Germinal center (tissue), 1 donor: ENCODE results near the gene EIF4E3.
A peak's percentile ranks its signal among the peaks of the same experiment; 100 is the strongest.

ENCODE experiments used
- DNase-seq: peaks from one replicate; pipeline ENCODE4 v3.0.0; 2012; ENCODE audit warnings: mixed read lengths, low spot score

Gene EIF4E3

DNA sequence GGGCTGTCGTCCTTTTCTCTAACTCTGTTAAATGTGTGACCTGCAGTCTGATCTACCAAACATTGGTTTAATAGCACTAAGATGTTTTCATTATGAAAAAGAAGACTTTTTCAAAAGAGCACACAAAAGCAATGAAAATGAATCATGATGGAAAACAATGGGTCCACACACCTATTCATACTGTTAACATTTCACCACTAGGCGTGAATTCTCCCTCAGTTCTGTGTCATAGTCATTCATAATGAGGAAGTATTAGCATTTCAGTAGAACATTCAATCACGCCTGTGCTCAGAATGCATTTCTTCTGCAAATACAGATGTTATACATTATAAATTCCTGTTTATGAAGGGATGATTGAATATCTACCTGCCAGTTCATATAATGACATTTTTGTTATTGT is 35.9 kb downstream of the EIF4E3 start:
- no peak for DNase-seq

DNA sequence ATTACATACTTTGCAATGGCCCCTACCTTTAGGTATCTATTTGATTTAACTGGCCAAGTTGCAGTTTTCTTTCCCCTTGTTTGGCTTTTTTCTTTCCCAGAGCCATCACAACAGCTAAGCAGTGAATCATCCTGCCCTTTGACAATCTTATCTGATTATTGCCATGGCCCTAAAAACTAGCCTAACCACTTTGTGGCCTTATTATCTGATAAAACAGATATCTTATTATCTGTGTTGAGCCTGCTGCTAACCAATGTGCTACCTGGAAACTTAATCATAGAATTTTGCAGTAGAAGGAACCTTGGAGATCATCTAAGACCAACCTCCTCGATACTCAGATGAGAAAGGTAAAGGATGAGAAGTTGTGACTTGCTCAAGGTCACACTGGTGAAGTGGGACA is 37.1 kb downstream of the EIF4E3 start:
- DNase-seq, result no peak

DNA sequence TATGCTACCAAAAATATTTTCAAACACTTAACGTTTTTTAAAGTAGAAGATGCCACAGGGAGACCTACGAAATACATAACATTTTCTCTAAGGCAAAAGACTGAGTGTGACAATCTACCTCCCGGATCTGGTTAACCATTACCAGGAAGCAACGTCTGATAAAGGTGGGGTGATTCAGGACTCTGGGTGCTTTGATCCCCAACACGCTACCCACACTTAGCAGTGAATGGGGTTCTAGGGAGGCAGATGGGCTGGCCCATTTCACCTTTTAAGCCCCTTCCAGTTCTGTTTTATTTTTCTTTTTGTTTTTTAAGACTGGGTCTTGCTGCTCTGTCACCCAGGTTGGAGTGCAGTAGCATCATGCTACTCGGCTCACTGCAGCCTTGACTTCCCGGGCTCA is 39.5 kb downstream of the EIF4E3 start:
- DNase-seq, result no peak

DNA sequence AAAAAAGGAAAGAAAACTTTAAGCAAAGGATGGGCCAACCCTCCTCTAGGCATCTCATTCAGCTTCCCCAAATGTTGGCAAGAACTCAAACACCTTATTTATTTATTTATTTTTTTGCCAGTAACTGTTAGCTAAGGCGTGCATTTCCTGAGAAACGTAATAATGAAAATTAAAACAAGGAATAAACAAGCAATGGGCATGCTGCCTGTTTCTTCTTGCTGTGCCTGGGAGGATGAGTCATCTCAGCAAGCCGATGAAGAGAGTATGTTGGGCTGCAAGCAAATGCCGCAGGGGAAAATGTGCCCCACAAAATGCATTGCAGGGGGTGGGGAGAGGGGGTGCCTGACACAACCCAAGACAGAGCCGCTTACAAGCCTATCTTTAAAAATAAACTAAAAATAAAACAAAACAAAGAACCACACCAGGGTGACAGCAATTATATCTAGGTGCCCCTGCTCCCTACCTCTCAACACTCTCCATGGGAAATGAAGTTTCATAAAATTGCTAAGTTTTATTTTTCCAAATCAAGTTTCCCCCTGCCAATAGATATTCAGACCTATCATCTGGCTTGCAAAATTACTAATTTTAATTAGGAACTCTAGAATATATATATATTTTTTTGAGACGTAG is 40.3 kb downstream of the EIF4E3 start:
- DNase-seq, result no peak

DNA sequence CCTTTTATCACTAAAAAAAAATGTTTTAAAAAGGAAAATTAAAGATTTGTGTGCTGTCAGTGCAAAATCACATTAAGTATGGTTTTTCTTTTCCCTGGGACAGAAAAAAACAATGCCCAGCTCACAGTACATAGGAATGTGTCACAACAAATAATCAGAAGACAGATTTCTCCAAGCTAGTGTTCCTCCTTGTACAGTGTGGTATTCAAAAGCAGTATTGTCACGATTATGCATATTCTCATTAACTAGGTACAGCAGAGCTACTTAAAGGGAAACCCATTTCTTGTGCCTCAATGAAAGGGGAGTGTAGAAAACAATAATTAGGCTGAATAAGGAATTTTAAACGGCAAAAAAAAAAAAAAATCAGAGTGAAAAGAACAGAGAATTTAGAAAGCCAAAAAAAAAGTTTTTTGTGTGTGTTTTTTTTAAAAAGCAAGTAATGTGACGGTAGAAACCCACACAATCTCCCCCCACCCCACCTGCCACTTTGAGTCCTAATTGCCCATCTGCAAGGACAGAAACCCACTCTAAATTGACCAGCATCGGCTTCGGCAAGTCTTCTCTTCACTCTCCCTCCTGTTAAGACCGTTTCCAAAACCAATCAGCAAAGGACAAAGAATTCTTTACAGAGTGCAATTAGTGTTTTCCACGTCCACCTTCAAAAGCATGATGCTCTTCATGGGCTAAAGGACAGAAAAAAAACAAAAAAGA is 41.0 kb downstream of the EIF4E3 start:
- no peak for DNase-seq

DNA sequence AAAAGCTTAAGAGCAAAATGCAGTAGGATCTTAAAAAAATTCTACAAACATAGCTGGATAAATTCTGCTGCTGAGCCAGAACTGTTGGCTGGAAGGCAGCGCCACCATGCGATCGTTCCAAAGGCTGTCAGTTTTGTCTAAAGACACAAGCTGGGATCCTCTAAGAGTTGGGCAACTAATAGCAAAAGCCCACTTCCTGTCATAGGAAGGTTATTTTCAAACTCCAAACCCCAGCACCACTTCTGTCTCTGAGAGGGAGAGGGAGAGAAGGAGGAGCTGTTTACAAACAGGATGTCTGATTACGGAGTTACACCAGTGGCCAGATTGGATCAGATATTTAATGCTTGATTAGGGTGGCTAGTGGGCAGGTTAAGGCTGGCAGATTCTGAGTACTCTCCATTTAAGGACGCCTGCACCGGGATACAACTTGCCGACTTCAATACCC is 44.0 kb downstream of the EIF4E3 start:
- DNase-seq, result peak; percentile 33

DNA sequence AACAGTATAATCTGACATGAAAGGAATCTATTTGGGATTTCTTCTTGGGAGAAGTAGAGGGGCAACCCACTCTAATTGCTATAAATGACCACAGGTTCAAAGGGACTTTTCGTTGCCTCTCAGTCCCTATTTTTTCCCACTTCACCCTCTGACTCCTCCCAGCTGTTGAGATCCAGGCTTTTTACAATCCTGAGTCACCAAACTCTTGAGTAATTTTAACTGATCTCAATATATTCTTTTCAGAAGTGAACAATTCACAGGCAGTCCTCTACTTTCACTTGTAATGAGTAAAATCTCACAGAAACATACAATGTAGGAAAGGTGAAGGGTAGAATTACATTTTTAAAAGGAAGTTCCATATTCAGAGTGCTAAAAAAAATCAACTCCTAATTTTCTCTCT is 44.6 kb downstream of the EIF4E3 start:
- DNase-seq, result no peak

DNA sequence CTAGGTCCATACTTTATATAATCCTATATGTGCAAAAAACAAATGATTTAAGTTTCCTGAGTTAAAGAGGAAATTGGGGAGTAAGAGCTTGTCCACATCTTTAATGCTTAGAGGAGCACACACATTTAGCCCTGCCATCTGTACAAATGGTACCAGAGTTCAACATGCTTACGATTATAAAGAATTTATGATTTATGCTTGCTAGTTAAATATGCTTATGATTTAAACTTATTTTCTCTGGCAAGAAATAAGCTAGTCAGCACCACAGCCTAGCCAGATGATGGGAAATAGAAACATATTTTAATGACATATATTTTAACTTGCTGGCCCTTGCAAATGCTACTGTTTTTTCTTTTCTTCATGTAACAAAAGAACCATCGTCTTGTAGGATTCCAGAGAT is 48.3 kb downstream of the EIF4E3 start:
- no peak for DNase-seq

DNA sequence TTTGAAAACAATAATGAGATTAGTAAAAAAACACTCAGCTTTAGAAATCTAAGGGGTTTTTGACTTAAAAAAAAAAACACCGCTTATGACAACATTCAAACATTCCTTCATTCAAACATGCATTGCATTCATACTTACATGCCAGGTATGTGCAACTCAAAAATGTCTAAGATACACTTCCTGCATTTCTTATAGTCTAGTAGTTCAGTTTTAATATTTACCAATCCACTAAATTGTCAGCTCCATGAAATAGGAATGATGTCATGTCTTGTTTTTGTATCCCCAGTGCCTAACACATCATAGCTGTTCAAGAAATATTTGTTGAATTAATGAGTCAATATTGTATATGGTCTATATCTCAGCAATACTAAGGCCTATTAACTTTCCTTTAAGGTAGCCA is 51.7 kb downstream of the EIF4E3 start:
- no peak for DNase-seq

DNA sequence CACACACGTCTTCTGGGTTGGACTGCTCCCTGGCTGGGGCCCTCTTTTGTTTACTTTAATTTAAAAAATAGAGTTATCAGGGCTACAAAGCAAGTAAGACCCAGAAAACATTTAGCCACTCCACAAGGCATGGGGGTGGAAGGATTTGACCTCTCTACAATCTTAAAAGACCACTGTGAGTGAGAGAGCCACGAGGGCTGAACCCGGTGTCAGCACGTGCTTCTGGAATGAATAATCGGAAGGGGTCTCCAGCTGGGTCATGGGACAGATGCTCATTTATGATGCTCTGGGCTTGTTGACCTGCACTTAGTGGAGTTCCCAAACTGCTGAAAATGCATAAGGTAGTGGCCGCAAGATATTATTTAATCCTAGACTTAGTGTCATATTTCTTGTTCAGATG is 52.4 kb downstream of the EIF4E3 start:
- no peak for DNase-seq

DNA sequence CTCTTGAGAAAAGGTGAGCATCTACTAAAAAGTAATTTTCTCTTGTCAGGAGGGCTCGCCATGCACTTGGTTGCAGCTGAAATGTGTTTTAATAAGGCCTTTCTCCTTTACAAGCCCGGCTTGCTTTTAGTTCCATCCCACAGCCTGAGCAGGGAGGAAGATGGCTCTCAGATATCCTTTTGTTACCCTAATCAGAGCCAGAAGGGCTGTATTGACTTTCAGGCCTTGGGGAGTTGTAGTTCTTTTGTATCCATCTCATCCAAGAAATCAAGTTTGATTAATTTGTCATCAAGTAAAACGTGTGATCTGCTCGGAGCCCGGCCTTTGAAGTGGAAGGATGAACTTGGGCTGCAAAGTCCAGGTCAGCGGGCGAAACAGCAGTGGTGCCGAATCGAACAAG is 52.9 kb downstream of the EIF4E3 start:
- DNase-seq, result no peak

DNA sequence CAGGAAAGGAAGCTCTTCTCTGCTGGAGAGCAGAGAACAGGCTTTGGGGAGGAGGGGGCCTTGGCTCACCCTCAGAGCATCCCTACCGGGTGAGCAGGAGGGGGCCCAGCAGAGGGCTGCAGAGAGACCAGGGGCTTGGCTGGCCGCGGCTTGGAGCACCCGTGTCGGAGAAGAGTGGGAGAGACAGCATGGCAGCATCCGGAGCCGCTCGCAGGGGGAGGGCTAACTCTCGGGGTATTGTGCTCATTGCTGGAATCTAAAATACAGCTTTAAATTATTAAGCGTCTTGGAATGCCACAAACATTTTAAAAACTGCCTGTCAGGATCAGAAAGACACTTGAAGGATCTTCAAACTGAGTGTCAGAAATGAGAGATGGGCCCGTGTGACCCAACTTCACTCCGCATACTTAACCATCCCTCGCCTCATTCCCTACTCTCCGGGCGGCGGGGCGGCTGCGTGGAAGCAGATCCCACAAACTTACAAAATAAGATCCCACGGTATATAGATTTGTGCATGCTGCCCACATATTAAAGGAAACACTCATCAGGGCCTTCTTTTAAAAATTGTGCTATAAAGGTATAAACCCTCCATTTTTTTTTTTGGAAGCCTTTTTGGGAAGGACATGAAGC is 53.9 kb downstream of the EIF4E3 start:
- no peak for DNase-seq

DNA sequence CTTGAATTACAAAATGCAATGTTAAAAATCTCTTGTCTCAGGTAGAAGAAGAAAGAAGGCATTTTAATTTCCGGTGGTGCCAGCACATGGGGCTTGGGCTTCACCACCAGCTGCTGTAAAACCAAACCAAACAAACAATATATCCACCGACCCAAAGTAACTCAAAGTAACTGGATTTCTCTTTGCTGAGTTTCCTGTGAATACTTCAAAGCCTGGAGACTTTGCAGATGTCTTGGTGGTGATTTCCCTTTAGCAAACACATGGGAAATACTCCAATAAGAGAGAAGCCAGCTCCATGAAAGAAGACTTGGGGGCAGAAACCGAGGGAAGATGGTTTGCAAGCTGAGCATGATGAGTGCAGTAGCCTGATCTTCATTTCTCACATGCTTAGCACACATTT is 62.6 kb downstream of the EIF4E3 start:
- DNase-seq, result no peak

DNA sequence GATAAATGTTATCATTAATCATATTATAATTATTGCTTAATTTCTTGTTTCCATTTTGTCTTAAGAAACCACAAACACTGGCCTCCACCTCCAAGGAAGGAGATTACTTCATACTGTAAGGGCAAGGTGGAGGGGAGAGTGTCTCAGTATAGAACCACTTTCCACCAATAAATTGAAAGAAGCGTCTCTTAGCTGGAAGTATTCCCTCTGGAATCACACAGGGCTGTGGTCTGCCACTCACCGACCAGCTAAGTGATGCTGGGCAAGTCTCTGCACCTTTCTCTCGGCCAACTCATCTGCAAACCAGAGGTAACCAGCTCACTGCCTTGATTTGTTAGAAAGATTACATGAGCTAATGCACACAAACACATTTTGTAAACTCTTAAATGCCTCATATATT is 63.1 kb downstream of the EIF4E3 start:
- DNase-seq, result no peak

DNA sequence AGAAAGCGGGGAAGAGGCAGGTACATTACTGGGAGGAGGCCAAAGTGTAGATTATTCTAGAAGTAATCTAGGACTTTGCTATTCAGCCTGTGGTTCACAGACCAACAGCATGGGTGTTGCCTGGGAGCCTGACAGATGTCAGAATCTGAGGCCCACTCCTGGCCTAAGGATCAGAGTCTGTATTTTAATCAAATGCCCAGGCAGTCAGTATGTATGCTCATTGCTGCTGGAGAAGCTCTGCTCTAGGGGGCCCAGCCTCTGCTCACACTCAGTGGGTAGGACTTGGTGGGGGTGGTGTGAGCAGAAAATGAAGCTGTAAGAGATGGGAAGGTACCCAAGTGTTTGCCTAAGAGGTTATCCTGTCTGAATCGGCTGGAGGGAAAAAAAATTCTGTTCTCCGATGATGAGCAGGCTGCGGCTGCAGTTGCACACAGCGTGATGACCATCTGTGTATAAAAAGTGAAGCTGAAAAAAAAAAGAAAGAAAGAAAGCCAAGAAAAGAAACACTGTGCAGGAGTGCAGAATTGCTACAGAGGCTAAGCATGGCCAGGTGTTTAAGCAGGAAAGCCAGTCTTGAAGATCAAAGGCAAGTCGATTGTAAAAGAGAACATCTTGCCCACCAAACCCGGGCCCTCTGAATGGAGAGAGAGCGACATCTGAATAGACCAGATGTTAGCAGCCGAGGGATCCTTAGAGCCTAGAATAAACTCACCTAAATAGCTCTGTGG is 65.2 kb downstream of the EIF4E3 start:
- DNase-seq, result no peak

DNA sequence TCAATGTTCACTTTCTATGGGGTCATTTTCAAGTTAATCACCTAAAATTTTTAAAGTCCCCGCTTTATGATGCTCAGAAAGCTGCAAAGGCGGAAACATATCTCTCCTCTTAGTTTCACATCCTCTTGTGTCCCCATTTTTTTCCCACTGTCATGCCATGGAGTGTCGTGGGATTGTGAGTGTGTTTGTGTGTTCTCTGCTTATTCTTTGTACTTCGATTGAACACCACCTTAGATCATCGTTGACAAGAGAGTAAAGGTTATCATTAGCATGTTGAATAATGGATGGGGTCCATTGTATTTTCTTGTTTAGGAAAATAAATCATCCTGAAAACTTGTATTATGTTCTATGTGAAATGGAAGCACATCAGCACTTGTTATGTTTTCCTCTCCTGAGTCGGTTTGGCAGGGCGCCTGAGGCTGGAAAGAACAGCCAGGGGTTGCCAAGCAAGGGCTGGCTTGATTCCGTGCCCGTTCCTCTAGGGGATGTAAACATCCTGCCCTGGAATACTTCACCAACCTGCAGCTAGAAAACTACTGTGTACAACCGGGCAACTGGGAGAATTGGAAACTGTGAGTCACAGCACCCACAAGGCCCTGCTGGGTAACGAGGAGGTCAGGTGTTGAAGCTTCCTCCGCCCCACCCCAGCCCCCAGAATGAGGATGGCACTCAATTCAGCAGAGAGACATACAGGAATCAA is 67.2 kb downstream of the EIF4E3 start:
- DNase-seq, result no peak

DNA sequence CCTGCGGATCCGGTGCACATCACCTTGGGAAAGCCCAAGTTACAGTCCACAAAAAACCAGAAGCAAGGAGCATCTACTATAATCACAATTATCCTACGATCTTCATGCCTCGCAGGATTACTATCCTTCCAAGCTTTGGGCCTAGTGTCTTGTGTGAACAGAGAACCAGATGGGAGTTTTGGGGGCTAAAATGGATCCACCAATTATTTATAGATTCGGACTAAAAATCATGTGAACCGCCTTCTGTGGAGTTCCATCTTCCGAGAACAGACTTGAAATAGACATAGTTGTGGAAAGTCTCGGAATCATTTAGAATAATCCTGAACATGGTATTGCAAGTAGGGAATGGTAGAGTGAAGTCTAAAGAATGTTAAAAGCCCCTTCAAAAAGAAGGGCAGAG is 70.1 kb downstream of the EIF4E3 start:
- no peak for DNase-seq

DNA sequence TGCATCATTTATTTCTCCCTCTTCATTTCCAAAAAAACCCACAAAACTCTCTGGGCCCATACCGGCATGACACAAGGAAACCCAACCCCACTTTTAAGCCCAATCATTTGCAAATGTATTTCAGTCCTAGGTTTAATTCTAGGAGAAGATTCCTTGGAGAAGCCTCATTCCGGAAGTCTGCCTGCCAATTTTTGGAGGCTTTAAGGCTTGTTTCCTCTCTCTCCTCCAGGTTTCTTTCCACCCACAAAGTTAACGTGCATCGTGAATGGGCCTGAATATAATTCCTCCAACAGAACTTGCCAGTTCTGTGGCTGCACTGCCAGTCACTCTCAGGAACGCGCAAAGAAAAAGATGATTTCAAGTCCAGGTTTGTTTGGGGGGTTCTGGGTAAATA is 71.8 kb downstream of the EIF4E3 start:
- no peak for DNase-seq

DNA sequence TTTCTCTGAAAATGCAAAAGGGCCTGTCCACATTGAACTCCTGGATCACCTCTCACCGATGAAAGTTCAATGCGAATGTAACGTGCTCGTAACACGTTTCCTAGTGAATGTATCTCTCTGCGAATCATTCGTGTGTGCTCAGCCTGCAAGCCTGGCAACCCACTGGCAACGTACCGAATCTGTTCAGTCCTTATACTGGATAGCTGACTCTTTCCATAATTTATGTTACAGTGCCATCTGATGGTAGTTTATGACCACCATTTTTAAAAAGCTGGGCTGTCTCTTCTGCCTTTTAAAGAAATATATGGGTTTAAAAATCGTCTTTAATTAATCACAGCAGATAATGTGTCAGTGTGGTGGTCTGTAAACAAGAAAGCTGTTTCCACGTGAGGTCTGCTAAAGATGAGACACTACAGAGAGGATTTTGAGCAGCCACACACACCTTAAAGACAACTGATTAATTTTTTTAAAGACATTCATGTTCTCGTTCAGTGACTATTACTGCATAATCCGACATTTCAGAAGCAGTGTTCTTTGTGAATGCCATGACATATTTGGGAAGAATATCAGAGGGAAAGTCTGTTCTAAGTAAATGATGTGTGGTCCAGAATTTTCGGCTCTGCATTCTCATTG is 72.3 kb downstream of the EIF4E3 start:
- peak; percentile 54 for DNase-seq

DNA sequence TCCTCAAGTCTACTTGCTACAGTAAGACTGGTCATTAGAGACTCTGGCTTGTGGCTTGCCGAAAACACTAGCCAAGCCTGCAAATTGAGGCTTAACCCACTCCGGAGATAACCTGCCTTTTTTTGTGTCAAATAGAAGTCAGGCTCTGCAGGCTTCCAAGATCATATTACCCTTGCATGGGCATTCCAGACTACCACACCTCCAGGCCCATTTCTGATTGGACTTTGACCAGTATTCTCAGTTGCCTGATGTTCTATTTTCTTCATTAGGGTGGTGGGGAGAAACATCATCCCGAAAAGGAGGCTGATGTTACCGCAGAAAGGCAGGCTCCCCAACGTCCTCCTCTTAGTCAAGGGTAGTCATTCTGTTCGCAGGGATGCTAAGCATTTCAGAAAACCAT is 73.6 kb downstream of the EIF4E3 start:
- DNase-seq, result no peak

DNA sequence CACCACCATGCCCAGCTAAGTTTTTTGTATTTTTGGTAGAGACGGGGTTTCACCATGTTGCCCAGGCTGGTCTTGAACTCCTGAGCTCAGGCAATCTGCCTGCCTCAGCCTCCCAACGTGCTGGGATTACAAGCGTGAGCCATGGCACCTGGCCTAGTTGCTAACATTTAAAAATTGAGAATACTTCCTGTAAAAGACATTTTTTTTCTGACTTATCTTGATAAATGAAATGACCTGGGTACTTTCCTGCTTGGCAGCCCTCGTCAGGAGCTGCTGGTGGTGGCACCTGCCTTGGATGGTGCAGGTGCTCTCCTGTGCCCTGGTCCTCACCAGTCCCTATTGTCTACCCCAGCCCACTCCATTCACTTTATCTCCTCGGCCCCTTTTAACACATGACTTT is 74.8 kb downstream of the EIF4E3 start:
- no peak for DNase-seq

DNA sequence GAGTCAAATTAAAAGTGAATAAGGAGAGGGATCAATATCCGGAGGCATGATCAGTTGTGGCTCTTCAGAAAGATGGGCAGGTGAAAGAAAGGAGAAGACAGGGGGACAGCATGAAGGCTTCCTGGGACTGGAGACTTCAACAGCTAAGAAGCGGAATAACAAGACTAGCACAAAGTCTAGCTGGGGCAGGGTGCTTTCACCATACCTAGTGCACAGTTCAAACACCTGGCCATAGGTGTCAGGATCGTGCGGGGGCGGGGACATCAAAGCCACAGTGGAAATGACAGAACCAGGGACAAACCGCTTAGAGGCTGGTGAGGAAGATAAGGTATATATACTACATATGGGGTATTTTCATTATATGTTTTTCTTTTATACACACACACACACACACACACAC is 75.4 kb downstream of the EIF4E3 start:
- no peak for DNase-seq
